Adrenal gland (tissue), 12 donors: ENCODE results near the gene HIP1. TPM values are rescaled to one million over a fixed set of nuclear protein-coding genes. Genes with fewer than 3 reads are reported as not detected.

Experiments
- DNase-seq, 7 donors: peaks; one replicate each; pipeline ENCODE4 v3.0.0-alpha.2; 2019 to 2020
- H3K27ac ChIP-seq, 5 donors: fragments of 200-600 bp; sonication (generic) in 4 of 5; 1 replicate in 3 of 5; 2 replicates in 2 of 5; pipeline versions ENCODE4 v1.5.1 to v1.8.0; 2016 to 2020; ENCODE audit warnings: mild to moderate bottlenecking in 1 of 5
- H3K27me3 ChIP-seq: fragments of 200-600 bp; 2 replicates; pipeline ENCODE4 v1.8.0; 2021
- H3K36me3 ChIP-seq, 2 donors: fragments of 200-600 bp; replicated peaks in 1 of 2; 1 replicate in 1 of 2; 2 replicates in 1 of 2; pipeline versions ENCODE4 v1.5.1 to v1.8.0; 2018 to 2022
- H3K4me1 ChIP-seq, 2 donors: fragments of 200-600 bp; replicated peaks in 1 of 2; 1 replicate in 1 of 2; 2 replicates in 1 of 2; pipeline versions ENCODE4 v1.5.1 to v1.8.0; 2018 to 2021
- H3K4me3 ChIP-seq, 4 donors: fragments of 200-600 bp; sonication (generic) in 3 of 4; one replicate each; pipeline ENCODE4 v1.5.1; 2016 to 2018
- H3K9me3 ChIP-seq, 3 donors: fragments of 200-600 bp; sonication (generic) in 1 of 3; replicated peaks in 1 of 3; 1 replicate in 2 of 3; 2 replicates in 1 of 3; pipeline versions ENCODE4 v1.5.1 to v1.8.0; 2016 to 2021
- POLR2A ChIP-seq, 2 donors: fragments of 450-650 bp; IDR thresholded peaks; one replicate each; pipeline ENCODE4 v1.6.1; 2017; ENCODE audit warnings: antibody characterized with exemption in 2 of 2, mild to moderate bottlenecking in 2 of 2, moderate library complexity in 1 of 2
- WGBS, 4 donors: extraction: QIAGEN DNeasy Blood & Tissue Kit in 2 of 4; methylation state at CpG; one replicate each; pipeline versions ENCODE4 v1.1.5 to v1.1.7; 2013 to 2017; 5-methylcytosine and 5-hydroxymethylcytosine counted together
- intact Hi-C, 2 donors: fragments of 100-400 bp; cut with DNase I; formaldehyde crosslinking; loops; one replicate each; pipeline versions ENCODE4 v1.14.1 to v1.15.0; 2022 to 2023
- polyA plus RNA-seq, 3 donors: library from polyadenylated mRNA; stranded (reverse); fragments of 200-250 nt in 2 of 3; fragments of 350-450 nt in 1 of 3; fragmentation: Illumina TruSeq in 1 of 3; extraction: RNeasy Lipid Tissue Mini Kit (QIAGEN cat#74804) in 1 of 3; gene quantifications; one replicate each; pipeline ENCODE4 v1.2.3, GENCODE V29; 2013 to 2014
- total RNA-seq, 9 donors: library from RNA; depleted of rRNA in 4 of 9; stranded (reverse); fragments of >200 nt in 4 of 9; fragments of 120-200 nt in 1 of 9; fragmentation: NEBNext Ultra II Directional in 1 of 9; extraction: Animal tissue kit (Norgen Biotek cat#: 25700) in 1 of 9; gene quantifications; one replicate each; pipeline versions ENCODE4 v1.1.0 to v1.2.4, GENCODE V29; 2013 to 2023
- TF ChIP-seq, protein P1 (sequence below), 6 experiments: fragments of 450-650 bp in 4 of 6; fragments of 200-600 bp in 2 of 6; sonication (generic) in 1 of 6; IDR thresholded peaks; 1 replicate in 5 of 6; 2 replicates in 1 of 6; pipeline versions ENCODE4 v1.5.1 to v1.8.0; 2016 to 2021; ENCODE audit warnings: antibody characterized with exemption in 6 of 6, mild to moderate bottlenecking in 2 of 6, moderate library complexity in 1 of 6
- donor health status: healthy with polysubstance abuse.
- donor health status: Bipolar disorder and iron deficiency.
- donor health status: DM: yes; HTN: yes; CAD: no.
- donor health status: DM: no; HTN: no; CAD: no.
- donor health status: DM: no; HTN: no; CAD: no.
- donor health status: DM: yes; HTN: yes; CAD: no.

Gene HIP1
- total and polyA plus RNA-seq, 12 donors: 5.9 to 48.9 (median 32.8) TPM

DNA sequence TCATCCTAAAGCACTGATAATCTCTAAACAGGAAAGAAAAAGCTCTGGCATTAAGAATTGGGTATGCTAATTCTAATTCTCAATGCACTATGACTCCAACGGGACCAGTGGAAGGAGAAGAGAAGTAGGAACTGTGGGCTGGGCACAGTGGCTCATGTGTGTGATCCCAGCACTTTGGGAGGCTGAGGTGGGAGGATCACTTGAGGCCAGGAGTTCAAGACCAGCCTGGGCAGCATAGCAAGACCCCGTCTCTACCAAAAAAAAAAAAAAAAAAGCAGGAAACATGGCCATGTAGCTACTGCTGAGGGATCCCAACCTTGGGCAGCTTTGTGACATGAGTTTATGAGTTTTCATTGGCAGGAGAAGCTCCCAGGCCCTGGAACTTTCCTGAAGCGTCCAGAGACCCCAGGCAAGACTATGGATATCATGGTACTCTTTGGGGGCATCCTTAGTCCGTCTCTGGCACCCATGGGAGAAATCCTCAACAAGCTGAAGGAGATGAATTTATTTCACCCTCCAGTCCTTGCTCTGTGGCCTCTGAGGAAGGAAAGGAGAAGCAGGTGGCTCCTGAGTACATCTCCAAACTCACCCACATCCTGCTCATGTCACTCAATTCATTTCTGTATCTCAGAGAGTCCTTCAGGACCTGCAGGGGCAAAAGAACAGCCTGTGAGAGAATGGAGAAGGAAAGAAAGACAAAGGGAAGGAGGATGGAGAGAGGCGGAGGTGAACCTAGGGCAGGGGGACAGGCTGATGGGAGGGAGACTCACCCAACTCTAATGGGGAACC lies 147.1 kb downstream of the HIP1 start:
- WGBS, 4 donors: 93 to 99% (median 95%) methylated on average over 5 of the region's 5 CpGs
- H3K4me1 ChIP-seq: peaks cover 0 to 3% of the 10 kb centered on the region in 2 donors
- H3K9me3 ChIP-seq: no peaks in the 10 kb centered on the region
- H3K4me3 ChIP-seq: no peak overlapping the region
- no peaks in the 10 kb centered on the region for H3K27me3 ChIP-seq
- peaks cover 0 to 21% of the 10 kb centered on the region in 2 donors for H3K36me3 ChIP-seq
- H3K27ac ChIP-seq: no peak overlapping the region
- TF ChIP-seq POLR2A (IDR thresholded peaks at IDR 0.05): no peak
- TF ChIP-seq, protein P1, sequence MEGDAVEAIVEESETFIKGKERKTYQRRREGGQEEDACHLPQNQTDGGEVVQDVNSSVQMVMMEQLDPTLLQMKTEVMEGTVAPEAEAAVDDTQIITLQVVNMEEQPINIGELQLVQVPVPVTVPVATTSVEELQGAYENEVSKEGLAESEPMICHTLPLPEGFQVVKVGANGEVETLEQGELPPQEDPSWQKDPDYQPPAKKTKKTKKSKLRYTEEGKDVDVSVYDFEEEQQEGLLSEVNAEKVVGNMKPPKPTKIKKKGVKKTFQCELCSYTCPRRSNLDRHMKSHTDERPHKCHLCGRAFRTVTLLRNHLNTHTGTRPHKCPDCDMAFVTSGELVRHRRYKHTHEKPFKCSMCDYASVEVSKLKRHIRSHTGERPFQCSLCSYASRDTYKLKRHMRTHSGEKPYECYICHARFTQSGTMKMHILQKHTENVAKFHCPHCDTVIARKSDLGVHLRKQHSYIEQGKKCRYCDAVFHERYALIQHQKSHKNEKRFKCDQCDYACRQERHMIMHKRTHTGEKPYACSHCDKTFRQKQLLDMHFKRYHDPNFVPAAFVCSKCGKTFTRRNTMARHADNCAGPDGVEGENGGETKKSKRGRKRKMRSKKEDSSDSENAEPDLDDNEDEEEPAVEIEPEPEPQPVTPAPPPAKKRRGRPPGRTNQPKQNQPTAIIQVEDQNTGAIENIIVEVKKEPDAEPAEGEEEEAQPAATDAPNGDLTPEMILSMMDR (IDR thresholded peaks at IDR 0.05): no peak
- intact Hi-C loops: no loop called here
- no peak for DNase-seq

DNA sequence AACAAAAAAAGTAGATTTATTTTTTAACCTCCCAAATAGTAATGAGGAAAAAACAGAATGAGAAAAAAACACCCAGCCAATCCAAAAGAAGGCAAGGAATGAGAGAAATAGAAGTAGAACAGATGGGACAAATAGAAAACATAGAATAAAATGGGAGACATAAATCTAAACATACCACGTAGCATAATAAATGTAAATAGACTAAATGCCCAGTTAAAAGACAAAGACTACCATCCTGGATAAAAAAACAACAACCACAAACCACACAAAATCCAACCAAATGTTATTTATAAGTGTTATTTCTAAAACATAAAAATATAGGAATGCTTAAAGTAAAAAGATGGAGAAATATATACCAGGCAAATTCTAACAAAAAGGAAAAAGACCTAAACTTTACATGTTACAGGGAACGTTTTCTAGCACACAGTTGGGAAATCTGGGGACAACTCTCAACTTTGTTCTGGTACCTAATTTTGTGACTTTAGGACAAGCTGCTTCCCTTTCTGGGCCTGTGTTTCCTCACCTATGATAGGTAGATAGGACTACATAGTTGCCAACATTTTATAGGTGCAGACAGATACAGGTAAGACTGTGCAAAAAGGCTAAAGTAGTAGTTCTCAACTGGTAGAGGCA lies 148.3 kb downstream of the HIP1 start:
- no peak overlapping the region for H3K4me3 ChIP-seq
- peaks cover 0 to 31% of the 10 kb centered on the region in 2 donors for H3K36me3 ChIP-seq
- intact Hi-C loops: no loop called here
- H3K9me3 ChIP-seq: no peaks in the 10 kb centered on the region
- no peaks in the 10 kb centered on the region for H3K4me1 ChIP-seq
- TF ChIP-seq, protein P1 (IDR thresholded peaks at IDR 0.05): no peak
- TF ChIP-seq POLR2A (IDR thresholded peaks at IDR 0.05): no peak
- H3K27me3 ChIP-seq: no peaks in the 10 kb centered on the region
- no peak for DNase-seq
- H3K27ac ChIP-seq: no peak overlapping the region
- 95 to 100% (median 96%) methylated on average over 2 of the region's 2 CpGs for WGBS, 4 donors

DNA sequence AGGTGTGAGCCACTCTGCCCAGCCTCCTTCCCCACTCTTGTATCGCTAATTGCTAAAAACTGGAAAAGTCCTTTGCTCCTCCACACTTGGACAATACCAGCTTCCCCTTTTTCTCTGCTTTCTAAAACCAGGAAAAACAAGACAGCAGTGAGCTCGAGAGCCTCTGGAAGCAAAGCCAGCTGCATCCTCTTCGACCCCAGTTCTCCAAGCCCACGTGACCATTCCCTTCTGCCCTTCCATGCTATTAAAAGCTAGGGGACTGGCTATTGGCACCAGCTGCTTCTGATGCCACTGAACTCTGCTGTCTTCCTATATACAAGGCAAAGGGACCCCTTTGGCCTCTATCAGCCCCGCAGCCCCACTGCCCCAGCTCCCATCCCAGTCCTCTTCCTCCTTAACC lies 154.4 kb downstream of the HIP1 start:
- H3K36me3 ChIP-seq: peaks cover 0 to 53% of the 10 kb centered on the region in 2 donors
- DNase-seq: no peak
- no peak overlapping the region for H3K27ac ChIP-seq
- intact Hi-C loops: no loop called here
- no peaks in the 10 kb centered on the region for H3K4me1 ChIP-seq
- H3K4me3 ChIP-seq: no peak overlapping the region
- 82 to 94% (median 90%) methylated on average over 5 of the region's 5 CpGs for WGBS, 4 donors
- TF ChIP-seq, protein P1 (IDR thresholded peaks at IDR 0.05): no peak
- no peak for TF ChIP-seq POLR2A (IDR thresholded peaks at IDR 0.05)
- H3K9me3 ChIP-seq: no peaks in the 10 kb centered on the region
- no peaks in the 10 kb centered on the region for H3K27me3 ChIP-seq

DNA sequence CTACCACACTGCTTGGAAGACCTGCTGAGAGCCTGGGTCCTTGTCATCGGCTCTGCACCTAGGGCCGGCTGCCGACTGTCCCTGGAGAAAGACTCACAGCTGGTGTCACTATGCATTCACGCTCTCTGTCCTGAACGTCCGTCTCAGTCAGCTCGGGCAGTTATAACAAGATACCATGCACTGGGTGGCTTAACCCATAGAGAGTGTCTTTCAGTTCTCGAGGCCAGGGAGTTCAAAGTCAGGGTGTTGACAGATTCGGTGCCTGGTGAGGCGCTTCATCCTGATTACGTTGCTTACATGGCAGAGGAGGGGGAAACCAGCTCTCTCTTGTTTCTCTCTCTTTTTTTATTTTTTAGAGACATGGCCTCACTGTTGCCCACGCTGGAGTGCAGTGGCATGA lies 155.5 kb downstream of the HIP1 start:
- intact Hi-C loops: no loop called here

More for the DNA sequence above, 155.5 kb downstream of the HIP1 start:
- TF ChIP-seq, protein P1 (IDR thresholded peaks at IDR 0.05): no peak
- TF ChIP-seq POLR2A (IDR thresholded peaks at IDR 0.05): no peak
- peaks cover 0 to 57% of the 10 kb centered on the region in 2 donors for H3K36me3 ChIP-seq
- WGBS, 4 donors: 91 to 94% (median 93%) methylated on average over 12 of the region's 12 CpGs
- no peak for DNase-seq
- H3K27ac ChIP-seq: no peak overlapping the region
- H3K27me3 ChIP-seq: no peaks in the 10 kb centered on the region
- H3K4me1 ChIP-seq: no peaks in the 10 kb centered on the region
- no peaks in the 10 kb centered on the region for H3K9me3 ChIP-seq
- H3K4me3 ChIP-seq: no peak overlapping the region
